ENCODE data around the gene ABCG8.

Gene ABCG8

DNA sequence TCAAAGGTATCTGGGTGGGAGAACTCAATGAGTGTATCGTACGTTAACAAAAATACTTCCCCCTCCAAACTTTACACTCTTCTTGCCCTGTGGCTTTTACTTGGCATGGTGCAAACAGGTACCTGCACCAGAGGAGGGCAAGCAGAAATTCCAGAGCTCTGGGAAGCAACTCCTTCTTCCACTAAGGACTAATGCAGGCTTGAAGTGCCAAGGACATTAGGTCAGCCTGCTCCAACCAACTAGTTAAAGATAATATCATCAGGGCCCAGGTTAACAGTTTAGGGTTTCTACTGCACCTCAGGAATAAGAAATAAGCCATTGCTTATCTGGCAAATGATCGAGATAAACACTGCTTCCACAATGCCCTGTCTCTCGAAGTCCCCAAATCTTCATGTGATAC lies 86.7 kb downstream of the ABCG8 start:
- DNase-seq = no peak

- DNase-seq = no peak
Observed at GRCh38 chr2:43927442-43927841, 88.7 kb downstream of the ABCG8 start.

DNA sequence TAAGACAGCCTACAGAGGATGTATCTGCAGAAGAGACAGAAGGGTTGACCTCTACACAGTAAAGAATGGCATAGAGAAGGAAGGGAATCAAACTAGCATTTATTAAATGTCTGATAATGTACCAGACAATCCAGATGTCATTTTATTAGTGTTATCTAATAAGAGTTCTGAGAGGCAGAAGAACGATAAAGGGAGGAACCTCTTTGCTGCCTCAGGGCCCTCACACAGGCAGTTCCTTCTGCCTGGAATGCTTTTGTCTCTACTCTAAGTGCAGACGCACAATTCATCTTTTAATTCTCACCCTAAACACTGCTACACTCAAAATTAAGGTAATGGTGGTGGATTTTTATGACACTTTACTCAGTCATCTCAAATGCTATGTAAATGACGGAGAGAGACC lies 92.5 kb downstream of the ABCG8 start:
- no peak for DNase-seq
